Upper lobe of right lung (tissue), 1 donor: ENCODE results near the gene NTF3. TPM values are rescaled to one million over a fixed set of nuclear protein-coding genes. Genes with fewer than 3 reads are reported as not detected.

Experiments used
- ATAC-seq: fragments of 200-7000 bp; cut with Tn5 transposase; one replicate; pipeline ENCODE4 v1.9.1; 2020; ENCODE audit warnings: mild to moderate bottlenecking, moderate library complexity
- DNase-seq: peaks from one replicate; pipeline ENCODE4 v3.0.0-alpha.2; 2020
- H3K27ac ChIP-seq: fragments of 200-600 bp; one replicate; pipeline ENCODE4 v1.8.0; 2022
- H3K27me3 ChIP-seq: fragments of 200-600 bp; one replicate; pipeline ENCODE4 v1.8.0; 2022; ENCODE audit warnings: mild to moderate bottlenecking
- H3K36me3 ChIP-seq: fragments of 200-600 bp; one replicate; pipeline ENCODE4 v1.8.0; 2022
- H3K4me1 ChIP-seq: fragments of 200-600 bp; one replicate; pipeline ENCODE4 v1.8.0; 2022
- H3K4me3 ChIP-seq: fragments of 200-600 bp; one replicate; pipeline ENCODE4 v1.8.0; 2022; ENCODE audit warnings: mild to moderate bottlenecking
- H3K9me3 ChIP-seq: fragments of 200-600 bp; one replicate; pipeline ENCODE4 v1.8.0; 2022
- CTCF ChIP-seq: fragments of 200-600 bp; IDR thresholded peaks from one replicate; pipeline ENCODE4 v1.8.0; 2022; ENCODE audit warnings: antibody characterized with exemption
- intact Hi-C: fragments of 100-400 bp; cut with DNase I; formaldehyde crosslinking; loops from one replicate; pipeline ENCODE4 v1.11.0; 2022
- total RNA-seq: library from RNA; stranded (reverse); fragmentation: NEBNext Ultra II Directional; extraction: Animal tissue kit (Norgen Biotek cat#: 25700); gene quantifications from one replicate; pipeline ENCODE4 v1.2.1, GENCODE V29; 2021
- donor health status: DM: no; HTN: yes; CAD: no; lungs with severe emphysema.

Gene NTF3
- total RNA-seq, 1 donor from 2014 or later: 0.93 TPM

GRCh38 chr12:5487076-5487475, 55.2 kb downstream of the NTF3 start:
- no peak for ATAC-seq
- TF ChIP-seq CTCF: no peak
- Histone ChIP-seq H3K36me3 (no peaks in the 10 kb centered on the region), H3K4me1 (no peaks in the 10 kb centered on the region), H3K27me3 (no peaks in the 10 kb centered on the region), H3K27ac (no peak overlapping the region), H3K9me3 (no peaks in the 10 kb centered on the region), H3K4me3 (no peak overlapping the region)
- no peak for DNase-seq
- intact Hi-C loops: no loop called here

GRCh38 chr12:5487948-5488625, 56.2 kb downstream of the NTF3 start:
- Histone ChIP-seq H3K4me1 (no peaks in the 10 kb centered on the region), H3K27me3 (no peaks in the 10 kb centered on the region), H3K27ac (no peak overlapping the region), H3K4me3 (no peak overlapping the region), H3K9me3 (no peaks in the 10 kb centered on the region), H3K36me3 (no peaks in the 10 kb centered on the region)
- TF ChIP-seq CTCF: no peak
- ATAC-seq (no peak), DNase-seq (no peak)
- intact Hi-C loops: no loop called here

DNA sequence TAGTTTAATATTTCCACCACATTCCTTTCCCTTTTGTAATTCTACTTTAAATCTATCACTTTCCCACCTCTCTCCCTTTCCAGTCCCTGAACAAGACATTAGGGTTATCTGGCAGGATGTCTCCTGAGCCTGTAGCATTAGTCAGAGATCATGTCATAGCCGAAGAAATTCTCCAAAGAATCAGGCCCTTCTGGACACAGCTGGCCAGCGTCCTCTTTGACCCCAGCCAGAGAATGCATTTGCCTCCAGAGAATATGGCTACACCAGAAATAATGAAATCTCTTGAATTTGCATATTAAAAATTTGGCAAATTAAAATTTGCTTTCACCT, 56.7 kb downstream of the NTF3 start:
- Histone ChIP-seq H3K4me3 (no peak overlapping the region), H3K9me3 (no peaks in the 10 kb centered on the region), H3K27me3 (no peaks in the 10 kb centered on the region), H3K36me3 (no peaks in the 10 kb centered on the region), H3K4me1 (no peaks in the 10 kb centered on the region), H3K27ac (no peak overlapping the region)
- TF ChIP-seq CTCF: no peak
- DNase-seq (no peak), ATAC-seq (no peak)
- intact Hi-C loops: no loop called here

- intact Hi-C loops: no loop called here
- Histone ChIP-seq H3K27ac (no peak overlapping the region), H3K27me3 (no peaks in the 10 kb centered on the region), H3K9me3 (no peaks in the 10 kb centered on the region), H3K36me3 (no peaks in the 10 kb centered on the region), H3K4me3 (no peak overlapping the region), H3K4me1 (no peaks in the 10 kb centered on the region)
- TF ChIP-seq CTCF: no peak
- ATAC-seq (no peak), DNase-seq (no peak)
These were observed 57.1 kb downstream of the NTF3 start for GRCh38 chr12:5489017-5489416.

DNA sequence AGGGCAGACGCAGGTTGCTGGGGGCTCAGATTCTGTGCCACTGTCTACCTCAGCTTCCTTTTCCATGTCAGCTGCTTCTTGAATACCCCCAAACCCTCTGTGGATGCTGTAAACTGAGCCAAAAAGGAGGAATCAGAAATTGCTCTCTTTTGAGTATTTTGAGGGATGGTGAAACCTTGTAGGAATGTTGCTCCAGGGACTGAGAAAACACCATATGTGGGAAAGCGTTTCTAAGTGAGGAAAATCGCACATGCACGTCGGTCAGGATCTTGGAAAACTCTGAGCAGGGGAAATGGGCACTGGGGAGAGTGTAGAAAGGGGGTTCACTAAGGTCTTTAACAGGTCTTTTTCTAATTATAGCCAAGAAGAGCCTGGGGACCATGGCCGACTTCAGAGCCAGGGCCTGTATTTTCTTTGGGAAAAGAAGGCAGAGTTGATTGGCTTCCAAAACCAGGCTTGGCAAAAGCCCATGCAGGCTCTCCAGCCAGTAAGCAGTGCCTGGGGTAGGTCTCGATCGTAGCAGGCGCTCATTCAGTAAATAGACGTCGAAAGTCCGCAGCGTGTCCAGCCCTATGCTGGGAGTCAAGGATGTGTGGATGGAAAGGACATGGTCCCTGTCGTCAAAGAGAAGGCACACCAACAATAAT, 58.0 kb downstream of the NTF3 start:
- Histone ChIP-seq H3K4me1 (no peaks in the 10 kb centered on the region), H3K9me3 (no peaks in the 10 kb centered on the region), H3K4me3 (no peak overlapping the region), H3K27ac (no peak overlapping the region), H3K27me3 (no peaks in the 10 kb centered on the region), H3K36me3 (no peaks in the 10 kb centered on the region)
- no peak for TF ChIP-seq CTCF
- DNase-seq (no peak), ATAC-seq (no peak)
- intact Hi-C loops: no loop called here
